CD14-positive monocyte (primary cell): ENCODE data around the gene NFKBIL1. TPM values are rescaled to one million over a fixed set of nuclear protein-coding genes. Genes with fewer than 3 reads are reported as not detected.

ENCODE experiments used
- DNase-seq, 3 donors: peaks; one replicate each; pipeline ENCODE4 v3.0.0-alpha.2; 2011 to 2022
- H2AFZ ChIP-seq: 2 replicates; pipeline ENCODE4 v1.6.0; 2012; ENCODE audit warnings: mild to moderate bottlenecking, low read depth, low read length, inconsistent platforms; ENCODE audit not compliant: insufficient read depth, poor library complexity, severe bottlenecking
- H3K27ac ChIP-seq, 2 donors: 1 replicate in 1 of 2; 2 replicates in 1 of 2; pipeline ENCODE4 v1.5.1; 2012 to 2013; ENCODE audit warnings: low read length in 2 of 2, control low read depth in 1 of 2, inconsistent platforms in 1 of 2, low read depth in 1 of 2, mild to moderate bottlenecking in 1 of 2
- H3K27me3 ChIP-seq, 2 donors: one replicate each; pipeline versions ENCODE4 v1.6.0 to v1.6.1; 2011 to 2013; ENCODE audit warnings: low read length in 2 of 2; ENCODE audit not compliant: control insufficient read depth in 2 of 2, insufficient read depth in 2 of 2
- H3K36me3 ChIP-seq, 2 donors: replicated peaks in 1 of 2; 1 replicate in 1 of 2; 2 replicates in 1 of 2; pipeline versions ENCODE4 v1.5.1 to v1.6.1; 2012 to 2013; ENCODE audit warnings: low read length in 2 of 2, control low read depth in 1 of 2, inconsistent platforms in 1 of 2, mild to moderate bottlenecking in 1 of 2; ENCODE audit not compliant: insufficient read depth in 2 of 2, control insufficient read depth in 1 of 2
- H3K4me1 ChIP-seq, 2 donors: 1 replicate in 1 of 2; 2 replicates in 1 of 2; pipeline versions ENCODE4 v1.5.1 to v1.6.1; 2012 to 2013; ENCODE audit warnings: low read length in 2 of 2, control low read depth in 1 of 2, inconsistent platforms in 1 of 2, mild to moderate bottlenecking in 1 of 2, moderate library complexity in 1 of 2; ENCODE audit not compliant: insufficient read depth in 2 of 2, control insufficient read depth in 1 of 2
- H3K4me2 ChIP-seq: replicated peaks from 2 replicates; pipeline ENCODE3; 2012; ENCODE audit warnings: low read length, moderate library complexity, mild to moderate bottlenecking; ENCODE audit not compliant: poor library complexity, severe bottlenecking; ENCODE audit errors: extremely low read depth
- H3K4me3 ChIP-seq, 3 experiments: fragments of 200-600 bp in 1 of 3; sonication (generic) in 1 of 3; replicated peaks in 1 of 3; 1 replicate in 2 of 3; 2 replicates in 1 of 3; pipeline ENCODE4 v1.5.1; 2011 to 2013; ENCODE audit warnings: low read length in 3 of 3, mild to moderate bottlenecking in 3 of 3, control low read depth in 2 of 3, low read depth in 2 of 3, inconsistent platforms in 1 of 3, moderate library complexity in 1 of 3
- H3K79me2 ChIP-seq: 2 replicates; pipeline ENCODE4 v1.6.0; 2012; ENCODE audit warnings: mild to moderate bottlenecking, control low read depth, inconsistent platforms, low read length, moderate library complexity; ENCODE audit not compliant: insufficient read depth
- H3K9ac ChIP-seq: 2 replicates; pipeline ENCODE4 v1.6.0; 2017; ENCODE audit warnings: low read length, mild to moderate bottlenecking; ENCODE audit not compliant: insufficient read depth, poor library complexity, severe bottlenecking
- H3K9me3 ChIP-seq, 2 donors: replicated peaks in 1 of 2; 1 replicate in 1 of 2; 2 replicates in 1 of 2; pipeline versions ENCODE4 v1.5.1 to v1.6.1; 2012 to 2013; ENCODE audit warnings: low read length in 2 of 2, control low read depth in 1 of 2; ENCODE audit not compliant: control insufficient read depth in 1 of 2, insufficient read depth in 1 of 2
- H4K20me1 ChIP-seq: 2 replicates; pipeline ENCODE4 v1.6.0; 2012; ENCODE audit warnings: mild to moderate bottlenecking, low read length, control low read depth, moderate library complexity; ENCODE audit not compliant: insufficient read depth
- H3K27ac Mint-ChIP-seq, 7 donors: one replicate each; pipeline ENCODE4 v1.8.0; 2020; ENCODE audit warnings: mild to moderate bottlenecking in 7 of 7, mixed read lengths in 7 of 7, moderate library complexity in 6 of 7, inconsistent platforms in 2 of 7
- H3K27me3 Mint-ChIP-seq, 3 donors: one replicate each; pipeline ENCODE4 v1.8.0; 2021 to 2022; ENCODE audit warnings: low read depth in 3 of 3, mild to moderate bottlenecking in 3 of 3, mixed read lengths in 3 of 3, moderate library complexity in 3 of 3, inconsistent platforms in 1 of 3
- H3K36me3 Mint-ChIP-seq, 2 donors: one replicate each; pipeline ENCODE4 v1.8.0; 2020; ENCODE audit warnings: mixed read lengths in 2 of 2, inconsistent platforms in 1 of 2, mild to moderate bottlenecking in 1 of 2
- H3K4me1 Mint-ChIP-seq: one replicate; pipeline ENCODE4 v1.8.0; 2020; ENCODE audit warnings: mild to moderate bottlenecking, mixed read lengths
- H3K4me3 Mint-ChIP-seq, 2 donors: one replicate each; pipeline ENCODE4 v1.8.0; 2020; ENCODE audit warnings: mild to moderate bottlenecking in 2 of 2, mixed read lengths in 2 of 2, moderate library complexity in 1 of 2
- H3K9me3 Mint-ChIP-seq, 7 donors: one replicate each; pipeline ENCODE4 v1.8.0; 2020 to 2022; ENCODE audit warnings: mixed read lengths in 7 of 7, mild to moderate bottlenecking in 6 of 7, moderate library complexity in 6 of 7, inconsistent platforms in 2 of 7
- WGBS: methylation state at CpG from one replicate; pipeline ENCODE4 v1.1.5; 2013; ENCODE audit warnings: missing lambda C conversion rate; ENCODE audit not compliant: insufficient coverage; 5-methylcytosine and 5-hydroxymethylcytosine counted together
- intact Hi-C, 2 donors: fragments of 100-400 bp; cut with micrococcal nuclease; formaldehyde crosslinking; loops; one replicate each; pipeline versions ENCODE4 v1.15.0 to v1.15.1; 2023
- polyA plus RNA-seq, 3 donors: library from polyadenylated mRNA; depleted of rRNA in 1 of 3; unstranded in 2 of 3; stranded (reverse) in 1 of 3; fragments of 300-500 nt in 2 of 3; fragments of >200 nt in 1 of 3; fragmentation: Illumina TruSeq in 2 of 3; gene quantifications; 1 replicate in 2 of 3; 2 replicates in 1 of 3; pipeline ENCODE4 v1.2.3, GENCODE V29; 2012 to 2021
- TF ChIP-seq, protein P1 (sequence below): fragments of 200-600 bp; IDR thresholded peaks from one replicate; pipeline ENCODE4 v1.8.0; 2022; ENCODE audit warnings: antibody characterized with exemption, mild to moderate bottlenecking

Gene NFKBIL1
- polyA plus RNA-seq, 3 donors: 7.7 to 10.3 (median 8.0) TPM

DNA sequence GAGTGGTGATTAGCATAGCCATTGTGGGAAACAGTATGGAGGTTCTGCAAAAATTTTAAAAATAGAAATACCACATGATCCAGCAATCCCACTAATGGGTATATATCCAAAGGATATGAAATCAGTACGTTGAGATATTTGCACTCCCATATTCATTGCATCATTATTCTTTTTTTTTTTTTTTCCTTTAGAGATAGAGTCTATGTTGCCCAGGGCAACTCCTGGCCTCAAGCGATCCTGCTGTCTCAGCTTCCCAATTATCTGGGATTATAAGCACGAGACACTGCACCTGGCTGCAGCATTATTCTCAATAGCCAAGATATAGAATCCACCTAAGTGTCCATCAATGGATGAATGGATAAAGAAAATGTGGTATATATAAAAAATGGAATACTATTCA lies 25.6 kb upstream of the NFKBIL1 start:
- Histone ChIP-seq H3K36me3 (no peaks in the 10 kb centered on the region), H3K79me2 (no peaks in the 10 kb centered on the region), H3K9ac (no peak overlapping the region), H4K20me1 (no peaks in the 10 kb centered on the region), H3K4me3 (no peak overlapping the region), H3K9me3 (no peaks in the 10 kb centered on the region), H3K27me3 (no peaks in the 10 kb centered on the region), H3K27ac (no peak overlapping the region), H3K4me1 (peaks cover 6% of the 10 kb centered on the region in 2 donors), H3K4me2 (no peak overlapping the region), H2AFZ (no peak overlapping the region)
- no CpG with 5 or more reads among the region's 3 CpGs for WGBS
- intact Hi-C loops: no loop called here
- Mint-ChIP-seq H3K36me3 (peaks cover 0 to 2% of the 10 kb centered on the region in 2 donors), H3K27me3 (peaks cover 0 to 11% (median 4%) of the 10 kb centered on the region in 3 donors), H3K9me3 (peaks cover 0 to 3% (median 0%) of the 10 kb centered on the region in 7 donors), H3K4me3 (no peak overlapping the region), H3K27ac (no peak overlapping the region), H3K4me1 (peaks cover 12% of the 10 kb centered on the region)
- no peak for DNase-seq
- TF ChIP-seq, protein P1, sequence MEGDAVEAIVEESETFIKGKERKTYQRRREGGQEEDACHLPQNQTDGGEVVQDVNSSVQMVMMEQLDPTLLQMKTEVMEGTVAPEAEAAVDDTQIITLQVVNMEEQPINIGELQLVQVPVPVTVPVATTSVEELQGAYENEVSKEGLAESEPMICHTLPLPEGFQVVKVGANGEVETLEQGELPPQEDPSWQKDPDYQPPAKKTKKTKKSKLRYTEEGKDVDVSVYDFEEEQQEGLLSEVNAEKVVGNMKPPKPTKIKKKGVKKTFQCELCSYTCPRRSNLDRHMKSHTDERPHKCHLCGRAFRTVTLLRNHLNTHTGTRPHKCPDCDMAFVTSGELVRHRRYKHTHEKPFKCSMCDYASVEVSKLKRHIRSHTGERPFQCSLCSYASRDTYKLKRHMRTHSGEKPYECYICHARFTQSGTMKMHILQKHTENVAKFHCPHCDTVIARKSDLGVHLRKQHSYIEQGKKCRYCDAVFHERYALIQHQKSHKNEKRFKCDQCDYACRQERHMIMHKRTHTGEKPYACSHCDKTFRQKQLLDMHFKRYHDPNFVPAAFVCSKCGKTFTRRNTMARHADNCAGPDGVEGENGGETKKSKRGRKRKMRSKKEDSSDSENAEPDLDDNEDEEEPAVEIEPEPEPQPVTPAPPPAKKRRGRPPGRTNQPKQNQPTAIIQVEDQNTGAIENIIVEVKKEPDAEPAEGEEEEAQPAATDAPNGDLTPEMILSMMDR: no peak

DNA sequence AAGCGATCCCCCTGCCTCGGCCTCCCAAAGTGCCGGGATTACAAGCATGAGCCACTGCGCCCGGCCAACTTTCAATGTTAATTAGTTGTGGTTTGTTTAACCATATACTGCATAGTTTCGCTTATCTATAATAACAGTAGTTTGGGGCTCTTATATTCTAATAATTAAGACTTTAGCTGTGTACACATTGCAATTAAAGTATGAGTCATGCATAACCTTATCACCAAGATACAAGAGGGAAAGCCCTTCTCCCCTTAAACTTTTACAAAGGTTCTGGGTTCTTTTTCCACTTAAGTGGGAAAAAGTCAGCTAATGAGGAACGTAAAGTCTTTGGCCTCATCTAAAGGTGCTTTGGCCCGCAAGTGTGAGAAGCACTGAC lies 21.9 kb upstream of the NFKBIL1 start:
- Histone ChIP-seq H3K27ac (no peak overlapping the region), H3K4me3 (no peak overlapping the region), H3K9me3 (no peaks in the 10 kb centered on the region), H4K20me1 (peaks cover 25% of the 10 kb centered on the region), H2AFZ (no peak overlapping the region), H3K4me2 (no peak overlapping the region), H3K9ac (no peak overlapping the region), H3K79me2 (no peaks in the 10 kb centered on the region), H3K36me3 (peaks cover 12 to 14% of the 10 kb centered on the region in 2 donors), H3K4me1 (no peaks in the 10 kb centered on the region), H3K27me3 (no peaks in the 10 kb centered on the region)
- TF ChIP-seq, protein P1: no peak
- Mint-ChIP-seq H3K36me3 (peaks cover 14 to 15% of the 10 kb centered on the region in 2 donors), H3K27ac (no peak overlapping the region), H3K4me1 (peaks cover 3% of the 10 kb centered on the region), H3K27me3 (peaks cover 2 to 6% (median 3%) of the 10 kb centered on the region in 3 donors), H3K9me3 (no peaks in the 10 kb centered on the region), H3K4me3 (no peak overlapping the region)
- 100% methylated on average over 2 of the region's 8 CpGs for WGBS
- DNase-seq: no peak
- intact Hi-C loops: no loop called here
